Stimulated activated memory B cell treated with anti-CD40 and anti-IgM and Interleukin-4, amounts not matched to agents 10 μg/mL and 1 μg/mL and 100 μg/mL, for 72 hours (primary cell): ENCODE measurements around the gene FUNDC2.
A peak's percentile ranks its signal among the peaks of the same experiment; 100 is the strongest.

Experiments used
- ATAC-seq: fragments of 150-1000 bp; cut with Tn5 transposase; 2 replicates; pipeline ENCODE4 v1.10.0; 2021
- H3K27ac Mint-ChIP-seq: one replicate; pipeline ENCODE4 v1.8.0; 2022; ENCODE audit warnings: mild to moderate bottlenecking, mixed read lengths
- H3K27me3 Mint-ChIP-seq: one replicate; pipeline ENCODE4 v1.8.0; 2022; ENCODE audit warnings: mixed read lengths
- H3K36me3 Mint-ChIP-seq: one replicate; pipeline ENCODE4 v1.8.0; 2022; ENCODE audit warnings: mixed read lengths
- H3K4me1 Mint-ChIP-seq: one replicate; pipeline ENCODE4 v1.8.0; 2022; ENCODE audit warnings: mixed read lengths
- H3K4me3 Mint-ChIP-seq: one replicate; pipeline ENCODE4 v1.8.0; 2022; ENCODE audit warnings: mild to moderate bottlenecking, moderate library complexity, mixed read lengths
- H3K9me3 Mint-ChIP-seq: one replicate; pipeline ENCODE4 v1.8.0; 2022; ENCODE audit warnings: mixed read lengths

FUNDC2 gene

DNA sequence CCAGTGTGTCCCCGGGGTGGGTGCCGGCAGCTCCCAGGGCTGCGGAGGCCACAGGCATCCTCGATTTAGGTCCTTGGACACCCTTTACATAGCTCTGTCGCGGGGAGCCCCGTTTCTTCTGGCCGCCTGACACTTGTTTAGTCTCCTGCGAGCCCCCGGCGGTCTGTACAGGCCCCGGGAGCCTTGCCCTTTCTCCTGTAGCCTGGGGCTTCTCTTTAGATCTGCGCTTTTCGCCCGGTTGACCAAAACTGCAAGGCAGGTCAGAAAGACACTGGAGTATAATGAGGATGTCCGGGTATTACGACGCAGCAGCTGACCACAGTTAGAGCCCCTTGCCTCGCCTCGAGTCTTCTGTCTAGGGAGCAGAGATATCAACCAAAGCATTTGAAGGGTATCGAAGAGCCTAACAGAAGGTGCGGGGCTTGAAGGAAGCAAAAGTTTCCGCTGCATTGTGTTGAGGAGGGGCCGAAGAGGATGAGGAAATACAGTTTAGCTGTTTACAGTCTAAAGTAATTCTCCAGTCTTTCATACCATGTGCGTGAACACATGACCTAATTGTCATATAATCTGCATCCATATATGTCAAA is 45.1 kb downstream of the FUNDC2 start:
- Mint-ChIP-seq H3K4me1 (peaks cover 40% of the 10 kb centered on the region), H3K27me3 (no peaks in the 10 kb centered on the region), H3K27ac (peak overlapping the region; percentile 92), H3K4me3 (peak overlapping the region; percentile 95), H3K9me3 (no peaks in the 10 kb centered on the region), H3K36me3 (peaks cover 29% of the 10 kb centered on the region)
- ATAC-seq, result peak; percentile 3

DNA sequence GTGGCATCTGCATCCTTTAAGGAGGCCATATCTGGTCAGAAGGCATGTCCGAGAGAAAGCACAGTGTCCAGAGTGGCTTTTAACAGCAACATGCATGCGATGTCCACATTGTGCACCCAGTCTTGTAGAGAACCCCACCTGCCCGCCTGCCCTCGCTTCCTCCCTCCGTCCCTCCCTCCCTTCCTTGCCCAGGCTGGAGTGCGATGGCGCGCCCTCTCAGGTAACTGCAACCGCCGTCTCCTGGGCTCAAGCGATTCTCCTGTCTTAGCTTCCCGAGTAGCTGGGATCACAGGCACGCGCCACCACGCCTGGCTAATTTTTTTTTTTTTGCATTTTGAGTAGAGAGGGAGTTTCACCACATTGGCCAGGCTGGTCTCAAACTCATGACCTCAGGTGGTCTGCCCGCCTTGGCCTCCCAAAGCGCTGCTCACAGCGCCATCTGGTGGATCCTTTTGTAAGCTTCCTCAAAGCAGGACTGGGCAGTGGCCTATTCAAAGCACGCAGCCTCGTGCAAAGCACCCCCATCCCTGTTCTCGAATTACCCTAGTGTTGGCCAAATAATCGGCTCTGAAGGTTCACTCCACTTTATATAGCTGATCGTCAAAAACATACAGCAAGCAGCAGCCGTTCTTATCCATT is 59.7 kb downstream of the FUNDC2 start:
- Mint-ChIP-seq H3K27ac (no peak overlapping the region), H3K9me3 (no peaks in the 10 kb centered on the region), H3K27me3 (no peaks in the 10 kb centered on the region), H3K4me3 (no peak overlapping the region), H3K4me1 (peaks cover 6% of the 10 kb centered on the region), H3K36me3 (peaks cover 30% of the 10 kb centered on the region)
- no peak for ATAC-seq

DNA sequence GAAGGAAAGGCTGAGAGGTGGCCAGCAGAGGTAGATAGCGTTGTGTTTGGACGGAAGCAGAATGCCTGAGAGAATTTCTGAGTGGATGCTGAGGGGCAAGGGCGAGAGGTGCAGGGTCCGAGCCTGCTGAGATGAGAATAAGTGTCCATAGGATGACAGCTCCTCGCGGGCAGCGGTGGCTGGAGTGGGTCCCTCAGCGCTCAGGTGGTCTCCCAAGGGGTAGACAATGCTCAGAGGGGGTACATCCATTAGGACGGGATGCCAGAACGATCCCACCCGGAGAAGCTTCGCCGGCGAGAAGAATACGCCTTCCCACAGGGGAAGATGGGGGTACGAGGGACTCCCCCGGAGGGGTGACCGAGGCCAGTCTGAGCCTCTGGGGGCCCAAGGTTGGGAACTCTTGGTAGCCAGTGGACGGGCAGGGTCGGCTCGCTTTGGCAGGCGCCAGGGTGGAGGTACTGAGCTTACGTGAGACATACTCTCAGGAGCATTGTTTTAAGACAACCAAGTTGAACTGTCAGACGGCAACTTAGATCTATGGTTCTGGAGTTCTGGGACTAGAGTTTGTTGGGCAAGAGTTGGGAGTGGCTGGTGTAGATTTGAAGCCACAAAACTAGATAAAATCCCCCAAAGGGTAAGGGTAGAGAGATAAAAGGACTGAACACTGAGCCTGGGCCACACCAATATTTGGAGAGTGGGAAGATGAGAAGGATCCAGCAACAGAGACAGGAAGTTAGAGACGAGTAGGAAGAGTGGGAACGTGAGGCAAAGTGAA is 60.5 kb downstream of the FUNDC2 start:
- Mint-ChIP-seq H3K4me3 (no peak overlapping the region), H3K27ac (no peak overlapping the region), H3K9me3 (no peaks in the 10 kb centered on the region), H3K36me3 (peaks cover 26% of the 10 kb centered on the region), H3K4me1 (peaks cover 6% of the 10 kb centered on the region), H3K27me3 (no peaks in the 10 kb centered on the region)
- ATAC-seq, result no peak

DNA sequence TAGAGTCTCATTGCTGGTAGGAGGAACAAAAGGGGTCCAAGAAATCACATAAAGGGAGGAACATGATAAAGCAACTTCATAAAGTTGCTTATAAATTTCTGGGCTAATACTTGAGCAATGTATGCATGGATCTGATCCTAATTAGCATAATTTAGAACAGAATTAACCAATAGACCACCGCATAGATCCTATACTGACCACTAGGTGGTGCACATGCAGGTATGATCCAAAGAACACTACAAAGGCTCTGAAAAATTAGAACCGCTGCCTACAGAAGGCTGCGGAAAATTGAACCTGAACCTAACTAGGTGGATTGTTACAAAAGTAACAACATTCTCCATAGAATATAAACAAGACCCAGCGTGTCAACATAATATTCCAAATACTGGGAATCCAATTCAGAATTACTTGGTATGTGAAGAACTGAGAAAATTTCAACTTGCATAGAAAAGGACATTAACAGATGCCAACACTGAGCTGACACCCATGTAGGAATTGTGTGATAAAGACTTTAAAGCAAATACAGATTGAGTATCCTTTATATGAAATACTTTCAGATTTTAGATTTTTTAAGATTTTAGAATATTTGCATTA is 67.9 kb downstream of the FUNDC2 start:
- no peak for ATAC-seq
- Mint-ChIP-seq H3K9me3 (no peaks in the 10 kb centered on the region), H3K4me1 (no peaks in the 10 kb centered on the region), H3K4me3 (no peak overlapping the region), H3K36me3 (peaks cover 33% of the 10 kb centered on the region), H3K27me3 (no peaks in the 10 kb centered on the region), H3K27ac (no peak overlapping the region)

DNA sequence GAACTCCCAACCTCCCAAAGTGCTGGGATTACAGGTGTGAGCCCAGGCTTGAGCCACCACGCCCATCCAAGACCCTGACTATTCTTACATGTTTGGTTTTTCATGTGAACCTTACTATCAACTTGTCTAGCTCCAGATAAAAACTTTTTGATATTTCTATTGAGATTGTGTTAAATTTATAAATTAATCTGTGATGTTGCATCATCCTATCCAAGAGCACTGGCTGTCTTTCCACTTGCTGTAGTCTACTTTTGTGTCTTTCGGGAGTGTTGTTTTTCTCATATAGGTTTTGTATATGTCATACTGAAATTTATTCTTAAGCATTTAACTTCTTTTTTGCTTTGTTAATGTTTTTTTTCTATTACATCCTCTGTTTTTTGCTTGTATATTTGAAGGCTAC is 79.3 kb downstream of the FUNDC2 start:
- H3K4me1 Mint-ChIP-seq, result no peaks in the 10 kb centered on the region
- H3K36me3 Mint-ChIP-seq, result peaks cover 33% of the 10 kb centered on the region
- no peak overlapping the region for H3K27ac Mint-ChIP-seq
- no peak overlapping the region for H3K4me3 Mint-ChIP-seq
- no peak for ATAC-seq
- H3K27me3 Mint-ChIP-seq, result no peaks in the 10 kb centered on the region
- no peaks in the 10 kb centered on the region for H3K9me3 Mint-ChIP-seq

DNA sequence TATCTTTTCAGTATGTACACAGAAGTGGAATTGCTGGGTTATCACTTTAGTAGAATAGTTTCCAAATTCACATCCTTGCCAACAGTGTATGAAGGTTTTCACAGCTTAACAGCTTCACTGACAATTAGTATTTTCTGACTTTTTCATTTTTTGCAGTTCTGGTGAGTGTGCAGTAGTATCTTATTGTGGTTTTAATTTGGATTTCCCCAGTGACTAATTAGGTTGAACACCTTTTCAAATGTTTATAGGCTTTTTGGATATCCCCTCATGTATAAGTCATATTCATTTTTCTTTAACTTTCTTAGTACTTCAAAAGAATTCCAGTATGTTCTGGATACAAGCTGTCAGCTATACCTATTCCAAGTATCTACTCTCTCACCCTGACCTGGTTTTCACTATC is 81.8 kb downstream of the FUNDC2 start:
- Mint-ChIP-seq H3K4me1 (no peaks in the 10 kb centered on the region), H3K36me3 (peaks cover 41% of the 10 kb centered on the region), H3K4me3 (no peak overlapping the region), H3K27me3 (no peaks in the 10 kb centered on the region), H3K9me3 (no peaks in the 10 kb centered on the region), H3K27ac (no peak overlapping the region)
- ATAC-seq, result no peak
